ENCODE measurements around the gene TMEM91. TPM values are rescaled to one million over a fixed set of nuclear protein-coding genes. Genes with fewer than 3 reads are reported as not detected.

The TMEM91 gene
- total RNA-seq = 6.3 and 7.1 TPM in 2 replicates

GRCh38 chr19:41376241-41376997 is at the start of gene TMEM91:
TSS of gene TMEM91 (plus strand) at chr19:41376533. CDS start at chr19:41378310, 1,777 bp downstream.

GRCh38 chr19:41353466-41354342 is 22.6 kb upstream of the TMEM91 start, which contains the start of gene TGFB1:
TSS of gene TGFB1 (minus strand) at chr19:41353922. CDS start at chr19:41353044, 878 bp downstream.

GRCh38 chr19:41363753-41364523 is 12.4 kb upstream of the TMEM91 start, which contains the start of gene B9D2:
TSS of gene B9D2 (minus strand) at chr19:41364149. CDS start at chr19:41363519, 630 bp downstream.

GRCh38 chr19:41397086-41398049 is 21.0 kb downstream of the TMEM91 start, which contains the start of the genes BCKDHA and EXOSC5:
TSS of gene BCKDHA (plus strand) at chr19:41397818. CDS start at chr19:41397828, 10 bp downstream.
TSS of gene EXOSC5 (minus strand) at chr19:41397359. CDS start at chr19:41397328, 31 bp downstream.

GRCh38 chr19:41426952-41427646 is 50.8 kb downstream of the TMEM91 start, which contains the start of gene B3GNT8:
TSS of gene B3GNT8 (minus strand) at chr19:41427374. CDS start at chr19:41426778, 596 bp downstream.

Other genes starting within 250 kb of the TMEM91 start
- gene CYP2S1, start 183.3 kb upstream of the TMEM91 start, total RNA-seq = 0.09 and 0.54 TPM in 2 replicates
- gene AXL, start 157.3 kb upstream of the TMEM91 start, total RNA-seq = 91.9 and 209 TPM in 2 replicates
- 69.6 and 79.2 TPM in 2 replicates for gene HNRNPUL1, start 112.2 kb upstream of the TMEM91 start, total RNA-seq
- 7.9 and 9.5 TPM in 2 replicates for gene CCDC97, start 66.4 kb upstream of the TMEM91 start, total RNA-seq
- 19.4 and 52.1 TPM in 2 replicates for gene TGFB1, start 22.6 kb upstream of the TMEM91 start, total RNA-seq
- gene B9D2, start 12.4 kb upstream of the TMEM91 start, total RNA-seq = 9.8 and 10.8 TPM in 2 replicates
- gene EXOSC5, start 20.8 kb downstream of the TMEM91 start, total RNA-seq = 14.4 and 18.3 TPM in 2 replicates
- gene BCKDHA, start 21.3 kb downstream of the TMEM91 start, total RNA-seq = 43.4 and 47.3 TPM in 2 replicates
- gene B3GNT8, start 50.8 kb downstream of the TMEM91 start, total RNA-seq = 2.2 and 2.8 TPM in 2 replicates
- 40.2 and 42.0 TPM in 2 replicates for gene DMAC2, start 63.4 kb downstream of the TMEM91 start, total RNA-seq
- not detected in 2 replicates for gene ERICH4, start 66.6 kb downstream of the TMEM91 start, total RNA-seq
- gene CEACAM21, start 199.6 kb downstream of the TMEM91 start, total RNA-seq = 0.47 and 1.6 TPM in 2 replicates